Measurements from ENCODE around the gene PTGS1. TPM values are rescaled to one million over a fixed set of nuclear protein-coding genes. Genes with fewer than 3 reads are reported as not detected.

Gene PTGS1
- total RNA-seq, 1 donor from 2014 or later: 2.5 TPM

- Mint-ChIP-seq H3K9me3 (ENCODE audit: unreplicated experiment) (no peaks in the 10 kb centered on the region), H3K27ac (ENCODE audit: unreplicated experiment) (no peak overlapping the region), H3K4me3 (ENCODE audit: unreplicated experiment) (peak overlapping the region; percentile 81), H3K27me3 (ENCODE audit: unreplicated experiment) (peaks cover 14% of the 10 kb centered on the region), H3K4me1 (ENCODE audit: unreplicated experiment) (peaks cover 9% of the 10 kb centered on the region), H3K36me3 (ENCODE audit: unreplicated experiment) (no peaks in the 10 kb centered on the region)
- no peak for TF ChIP-seq CTCF (IDR thresholded peaks at IDR 0.05)
- DNase-seq (ENCODE audit: extremely low spot score, unreplicated experiment): no peak
Observed at GRCh38 chr9:122346478-122347347, 24.1 kb upstream of the PTGS1 start.

GRCh38 chr9:122347348-122348287 lies 23.2 kb upstream of the PTGS1 start:
- no peak for TF ChIP-seq CTCF (IDR thresholded peaks at IDR 0.05)
- Mint-ChIP-seq H3K9me3 (ENCODE audit: unreplicated experiment) (no peaks in the 10 kb centered on the region), H3K36me3 (ENCODE audit: unreplicated experiment) (no peaks in the 10 kb centered on the region), H3K27me3 (ENCODE audit: unreplicated experiment) (peaks cover 14% of the 10 kb centered on the region), H3K4me3 (ENCODE audit: unreplicated experiment) (peak overlapping the region; percentile 81), H3K27ac (ENCODE audit: unreplicated experiment) (no peak overlapping the region), H3K4me1 (ENCODE audit: unreplicated experiment) (peaks cover 9% of the 10 kb centered on the region)
- no peak for DNase-seq (ENCODE audit: extremely low spot score, unreplicated experiment)

- Mint-ChIP-seq H3K36me3 (ENCODE audit: unreplicated experiment) (no peaks in the 10 kb centered on the region), H3K4me3 (ENCODE audit: unreplicated experiment) (no peak overlapping the region), H3K9me3 (ENCODE audit: unreplicated experiment) (no peaks in the 10 kb centered on the region), H3K4me1 (ENCODE audit: unreplicated experiment) (peaks cover 9% of the 10 kb centered on the region), H3K27me3 (ENCODE audit: unreplicated experiment) (peaks cover 14% of the 10 kb centered on the region), H3K27ac (ENCODE audit: unreplicated experiment) (no peak overlapping the region)
- DNase-seq (ENCODE audit: extremely low spot score, unreplicated experiment): no peak
- TF ChIP-seq CTCF (IDR thresholded peaks at IDR 0.05): no peak
Observed at GRCh38 chr9:122348288-122348777, 22.5 kb upstream of the PTGS1 start.

- H3K4me1 Mint-ChIP-seq (ENCODE audit: unreplicated experiment): peaks cover 9% of the 10 kb centered on the region
- no peak overlapping the region for H3K4me3 Mint-ChIP-seq (ENCODE audit: unreplicated experiment)
- no peak overlapping the region for H3K27ac Mint-ChIP-seq (ENCODE audit: unreplicated experiment)
- no peaks in the 10 kb centered on the region for H3K9me3 Mint-ChIP-seq (ENCODE audit: unreplicated experiment)
- H3K36me3 Mint-ChIP-seq (ENCODE audit: unreplicated experiment): no peaks in the 10 kb centered on the region
- no peak for TF ChIP-seq CTCF (IDR thresholded peaks at IDR 0.05)
- no peak for DNase-seq (ENCODE audit: extremely low spot score, unreplicated experiment)
- peaks cover 14% of the 10 kb centered on the region for H3K27me3 Mint-ChIP-seq (ENCODE audit: unreplicated experiment)
Observed at GRCh38 chr9:122348791-122349190, 22.0 kb upstream of the PTGS1 start.
